Retinal pigment epithelial cell (primary cell): ENCODE measurements around the gene CEBPG.

Source experiments
- DNase-seq: peaks from one replicate; pipeline ENCODE4 v3.0.0-alpha.2; 2010; ENCODE audit warnings: low read depth
- H3K4me3 ChIP-seq: 2 replicates; pipeline ENCODE4 v1.5.1; 2011; ENCODE audit warnings: mild to moderate bottlenecking, low read length, control low read depth, moderate library complexity
- CTCF ChIP-seq: conservative IDR thresholded peaks from 2 replicates; pipeline ENCODE4 v1.5.1; 2011; ENCODE audit warnings: low read depth, low read length, control low read depth, inconsistent platforms

Gene CEBPG

GRCh38 chr19:33395561-33396550 is 22.3 kb downstream of the CEBPG start:
- no peak for DNase-seq
- no peak overlapping the region for H3K4me3 ChIP-seq
- no peak for TF ChIP-seq CTCF

GRCh38 chr19:33396701-33397535 is 23.4 kb downstream of the CEBPG start:
- no peak for DNase-seq
- H3K4me3 ChIP-seq = no peak overlapping the region
- no peak for TF ChIP-seq CTCF

- no peak for DNase-seq
- TF ChIP-seq CTCF = peak; percentile 21
- no peak overlapping the region for H3K4me3 ChIP-seq
Observed at GRCh38 chr19:33397536-33398360, 24.2 kb downstream of the CEBPG start.

- H3K4me3 ChIP-seq = no peak overlapping the region
- no peak for TF ChIP-seq CTCF
Observed at GRCh38 chr19:33398361-33399060, 25.0 kb downstream of the CEBPG start.

GRCh38 chr19:33399081-33399744 is 25.7 kb downstream of the CEBPG start:
- no peak for TF ChIP-seq CTCF
- no peak for DNase-seq
- H3K4me3 ChIP-seq = no peak overlapping the region

More at GRCh38 chr19:33398361-33399060, 25.0 kb downstream of the CEBPG start:
- no peak for DNase-seq
